LHCN-M2 (cell line): ENCODE measurements around the gene GALNTL6. TPM values are rescaled to one million over a fixed set of nuclear protein-coding genes. Genes with fewer than 3 reads are reported as not detected.
"Not testable (repeated sequence)": the region's sequence is repeated elsewhere in the genome, so short reads cannot be mapped to it uniquely, and the experiment has no call there.

Experiments
- DNase-seq: peaks from one replicate; pipeline ENCODE4 v3.0.0-alpha.2; 2012; ENCODE audit warnings: low read depth
- total RNA-seq: library from RNA; depleted of rRNA; stranded (reverse); fragments of >200 nt; gene quantifications from 2 replicates; pipeline ENCODE4 v1.2.3, GENCODE V29; 2014

The GALNTL6 gene
- total RNA-seq, 1 experiment from 2014 or later = 0.06 TPM

GRCh38 chr4:172734555-172734954, 921.4 kb downstream of the GALNTL6 start:
- DNase-seq = no peak

- DNase-seq = no peak
These were observed 922.8 kb downstream of the GALNTL6 start for GRCh38 chr4:172736046-172736445.

- peak; percentile 11 for DNase-seq
These were observed 927.2 kb downstream of the GALNTL6 start for GRCh38 chr4:172740434-172740833.

- no peak for DNase-seq
These were observed 937.7 kb downstream of the GALNTL6 start for GRCh38 chr4:172750910-172751309.

- no peak for DNase-seq
These were observed 938.3 kb downstream of the GALNTL6 start for GRCh38 chr4:172751550-172751949.

GRCh38 chr4:172758586-172759340, 945.6 kb downstream of the GALNTL6 start:
- peak; percentile 82 for DNase-seq

- no peak for DNase-seq
These were observed 947.3 kb downstream of the GALNTL6 start for GRCh38 chr4:172760512-172760911.

- DNase-seq = no peak
These were observed 949.7 kb downstream of the GALNTL6 start for GRCh38 chr4:172762895-172763294.

- no peak for DNase-seq
These were observed 957.6 kb downstream of the GALNTL6 start for GRCh38 chr4:172770787-172771186.

- DNase-seq = no peak
These were observed 959.6 kb downstream of the GALNTL6 start for GRCh38 chr4:172772781-172773180.

- DNase-seq = no peak
These were observed 963.1 kb downstream of the GALNTL6 start for GRCh38 chr4:172776203-172776861.

GRCh38 chr4:172777729-172778431, 964.7 kb downstream of the GALNTL6 start:
- DNase-seq = no peak

GRCh38 chr4:172778583-172778982, 965.4 kb downstream of the GALNTL6 start:
- DNase-seq = no peak

GRCh38 chr4:172780566-172781081, 967.4 kb downstream of the GALNTL6 start:
- no peak for DNase-seq

- peak; percentile 13 for DNase-seq
These were observed 972.4 kb downstream of the GALNTL6 start for GRCh38 chr4:172785613-172786012.

GRCh38 chr4:172786039-172786792, 973.0 kb downstream of the GALNTL6 start:
- DNase-seq = peak; percentile 34

- DNase-seq = no peak
These were observed 973.9 kb downstream of the GALNTL6 start for GRCh38 chr4:172787111-172787510.

GRCh38 chr4:172791841-172792240, 978.6 kb downstream of the GALNTL6 start:
- no peak for DNase-seq

GRCh38 chr4:172793565-172794306, 980.5 kb downstream of the GALNTL6 start:
- no peak for DNase-seq

GRCh38 chr4:172794307-172794703, 981.1 kb downstream of the GALNTL6 start:
- DNase-seq = no peak

- DNase-seq = not testable (repeated sequence)
These were observed 984.1 kb downstream of the GALNTL6 start for GRCh38 chr4:172797281-172797680.
